Melanocyte of skin (primary cell): ENCODE measurements around the gene H2AZ2. TPM values are rescaled to one million over a fixed set of nuclear protein-coding genes. Genes with fewer than 3 reads are reported as not detected.

Experiments used
- total RNA-seq, 2 donors: library from RNA; depleted of rRNA; stranded (reverse); fragments of >200 nt; gene quantifications; 2 replicates each; pipeline ENCODE4 v1.2.3, GENCODE V29; 2012

Gene H2AZ2
- 100 to 1,000 TPM in 1 of 2 donors, 10 to 100 TPM in 1; 58.5 to 117 TPM for total RNA-seq

GRCh38 chr7:44847920-44848634, at the start of gene H2AZ2:
Gene H2AZ2 (minus strand): TSS chr7:44848087. CDS start chr7:44847971, 116 bp downstream.

GRCh38 chr7:44885394-44886317, 37.8 kb upstream of the H2AZ2 start, which contains the start of gene PURB:
Gene PURB (minus strand): TSS chr7:44885530. CDS start chr7:44885348, 182 bp downstream.

GRCh38 chr7:44796504-44797328, 51.2 kb downstream of the H2AZ2 start, which contains the start of gene PPIA:
Gene PPIA (plus strand): TSS chr7:44796681. CDS start chr7:44796725, 44 bp downstream.

Other genes starting within 250 kb of the H2AZ2 start
- 100 to 1,000 TPM; 101 to 103 TPM for gene OGDH, start 241.5 kb downstream of the H2AZ2 start, total RNA-seq
- 10 to 100 TPM in 1 of 2 donors, 1 to 10 TPM in 1; 9.0 to 20.0 TPM for gene ZMIZ2, start 99.2 kb downstream of the H2AZ2 start, total RNA-seq
- gene PPIA, start 51.4 kb downstream of the H2AZ2 start, total RNA-seq: 1,000 to 10,000 TPM; 2,177 to 2,807 TPM
- gene PURB, start 37.4 kb upstream of the H2AZ2 start, total RNA-seq: 10 to 100 TPM; 16.9 to 22.3 TPM
- under 1 TPM; under 0.01 TPM for gene MYO1G, start 130.9 kb upstream of the H2AZ2 start, total RNA-seq
- 10 to 100 TPM; 26.8 to 37.3 TPM for gene CCM2, start 152.1 kb upstream of the H2AZ2 start, total RNA-seq
- under 1 TPM; under 0.01 to 0.33 TPM for gene NACAD, start 240.9 kb upstream of the H2AZ2 start, total RNA-seq